Suprapubic skin (tissue), 3 donors: Measurements from ENCODE around the gene LRRN3.

Source experiments
- POLR2AphosphoS5 ChIP-seq, 3 donors: sonication (generic); formaldehyde crosslinking; IDR thresholded peaks; one replicate each; pipeline ENCODE4 v1.6.1; 2017; ENCODE audit warnings: antibody characterized with exemption in 3 of 3
- TF ChIP-seq, protein P1 (sequence below), 2 donors: fragments of 200-600 bp in 1 of 2; fragments of 450-650 bp in 1 of 2; sonication (generic) in 1 of 2; IDR thresholded peaks; one replicate each; pipeline ENCODE4 v1.5.1; 2016 to 2019; ENCODE audit warnings: antibody characterized with exemption in 2 of 2, mild to moderate bottlenecking in 1 of 2, moderate library complexity in 1 of 2

DNA sequence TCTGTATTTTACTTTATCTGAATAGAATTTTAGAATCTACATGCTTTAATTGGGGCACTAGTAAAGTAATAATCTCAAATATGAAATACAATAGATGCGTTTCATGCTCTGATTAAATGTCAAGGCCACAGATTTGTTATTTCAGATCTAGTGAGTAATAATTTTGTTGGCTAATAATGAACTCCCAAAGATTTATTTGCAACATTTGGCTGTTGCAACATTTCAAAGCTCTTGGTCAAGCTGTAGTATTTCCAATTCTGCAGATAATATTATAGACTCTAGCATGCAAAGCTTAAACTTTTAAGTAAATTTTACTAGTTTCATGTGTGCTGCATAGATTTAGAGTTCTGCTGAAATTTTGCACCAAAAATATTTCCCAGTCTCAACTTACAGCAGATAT, 16.7 kb downstream of the LRRN3 start:
- TF ChIP-seq, protein P1, sequence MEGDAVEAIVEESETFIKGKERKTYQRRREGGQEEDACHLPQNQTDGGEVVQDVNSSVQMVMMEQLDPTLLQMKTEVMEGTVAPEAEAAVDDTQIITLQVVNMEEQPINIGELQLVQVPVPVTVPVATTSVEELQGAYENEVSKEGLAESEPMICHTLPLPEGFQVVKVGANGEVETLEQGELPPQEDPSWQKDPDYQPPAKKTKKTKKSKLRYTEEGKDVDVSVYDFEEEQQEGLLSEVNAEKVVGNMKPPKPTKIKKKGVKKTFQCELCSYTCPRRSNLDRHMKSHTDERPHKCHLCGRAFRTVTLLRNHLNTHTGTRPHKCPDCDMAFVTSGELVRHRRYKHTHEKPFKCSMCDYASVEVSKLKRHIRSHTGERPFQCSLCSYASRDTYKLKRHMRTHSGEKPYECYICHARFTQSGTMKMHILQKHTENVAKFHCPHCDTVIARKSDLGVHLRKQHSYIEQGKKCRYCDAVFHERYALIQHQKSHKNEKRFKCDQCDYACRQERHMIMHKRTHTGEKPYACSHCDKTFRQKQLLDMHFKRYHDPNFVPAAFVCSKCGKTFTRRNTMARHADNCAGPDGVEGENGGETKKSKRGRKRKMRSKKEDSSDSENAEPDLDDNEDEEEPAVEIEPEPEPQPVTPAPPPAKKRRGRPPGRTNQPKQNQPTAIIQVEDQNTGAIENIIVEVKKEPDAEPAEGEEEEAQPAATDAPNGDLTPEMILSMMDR (IDR thresholded peaks at IDR 0.05): no peak
- no peak for TF ChIP-seq POLR2AphosphoS5 (IDR thresholded peaks at IDR 0.05)
